Activated T-helper 17 cell treated with anti-CD3 and anti-CD28 coated beads, Interleukin-2, amount 50 U/mL, for 72 hours (primary cell): ENCODE data around the gene TM4SF20. TPM values are rescaled to one million over a fixed set of nuclear protein-coding genes. Genes with fewer than 3 reads are reported as not detected.

Experiments used
- ATAC-seq: fragments of 150-1000 bp; cut with Tn5 transposase; replicated peaks from 2 replicates; pipeline ENCODE4 v1.10.0; 2021; ENCODE audit warnings: mild to moderate bottlenecking, moderate library complexity
- H3K27ac Mint-ChIP-seq: one replicate; pipeline ENCODE4 v1.8.0; 2022; ENCODE audit warnings: mixed read lengths
- H3K27me3 Mint-ChIP-seq: one replicate; pipeline ENCODE4 v1.8.0; 2022; ENCODE audit warnings: mixed read lengths
- H3K36me3 Mint-ChIP-seq: one replicate; pipeline ENCODE4 v1.8.0; 2022; ENCODE audit warnings: low read depth, mild to moderate bottlenecking, mixed read lengths
- H3K4me1 Mint-ChIP-seq: one replicate; pipeline ENCODE4 v1.8.0; 2022; ENCODE audit warnings: mixed read lengths
- H3K4me3 Mint-ChIP-seq: one replicate; pipeline ENCODE4 v1.8.0; 2022; ENCODE audit warnings: mild to moderate bottlenecking, mixed read lengths
- H3K9me3 Mint-ChIP-seq: one replicate; pipeline ENCODE4 v1.8.0; 2022; ENCODE audit warnings: mixed read lengths
- total RNA-seq, 2 donors: library from RNA; stranded (reverse); gene quantifications; one replicate each; pipeline ENCODE4 v1.2.3, GENCODE V29; 2022

Gene TM4SF20
- total RNA-seq, 2 donors from 2014 or later = not detected

DNA sequence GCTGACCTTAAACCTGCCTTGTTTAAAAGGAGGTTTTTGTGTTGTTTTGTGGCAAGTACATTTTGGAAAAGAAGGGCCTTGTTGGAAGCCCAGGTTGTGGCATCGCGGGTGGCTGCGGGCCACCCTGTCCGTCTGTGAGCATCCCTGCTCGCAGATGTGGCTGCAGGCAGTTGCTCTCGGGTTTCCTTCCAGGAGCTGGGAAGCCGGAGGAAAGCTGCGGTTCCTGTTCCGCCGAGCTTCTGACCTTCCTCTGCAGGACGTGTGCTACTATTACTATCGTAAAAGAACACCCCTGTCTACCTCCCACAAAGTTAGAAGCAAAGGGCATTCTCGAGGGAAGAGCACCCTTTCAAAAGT, 53.3 kb downstream of the TM4SF20 start:
- H3K4me1 Mint-ChIP-seq = peaks cover 14% of the 10 kb centered on the region
- no peaks in the 10 kb centered on the region for H3K9me3 Mint-ChIP-seq
- H3K27ac Mint-ChIP-seq = peak overlapping the region; percentile 90
- no peak for ATAC-seq
- peaks cover 28% of the 10 kb centered on the region for H3K36me3 Mint-ChIP-seq
- peaks cover 5% of the 10 kb centered on the region for H3K27me3 Mint-ChIP-seq
- H3K4me3 Mint-ChIP-seq = peak overlapping the region; percentile 94

DNA sequence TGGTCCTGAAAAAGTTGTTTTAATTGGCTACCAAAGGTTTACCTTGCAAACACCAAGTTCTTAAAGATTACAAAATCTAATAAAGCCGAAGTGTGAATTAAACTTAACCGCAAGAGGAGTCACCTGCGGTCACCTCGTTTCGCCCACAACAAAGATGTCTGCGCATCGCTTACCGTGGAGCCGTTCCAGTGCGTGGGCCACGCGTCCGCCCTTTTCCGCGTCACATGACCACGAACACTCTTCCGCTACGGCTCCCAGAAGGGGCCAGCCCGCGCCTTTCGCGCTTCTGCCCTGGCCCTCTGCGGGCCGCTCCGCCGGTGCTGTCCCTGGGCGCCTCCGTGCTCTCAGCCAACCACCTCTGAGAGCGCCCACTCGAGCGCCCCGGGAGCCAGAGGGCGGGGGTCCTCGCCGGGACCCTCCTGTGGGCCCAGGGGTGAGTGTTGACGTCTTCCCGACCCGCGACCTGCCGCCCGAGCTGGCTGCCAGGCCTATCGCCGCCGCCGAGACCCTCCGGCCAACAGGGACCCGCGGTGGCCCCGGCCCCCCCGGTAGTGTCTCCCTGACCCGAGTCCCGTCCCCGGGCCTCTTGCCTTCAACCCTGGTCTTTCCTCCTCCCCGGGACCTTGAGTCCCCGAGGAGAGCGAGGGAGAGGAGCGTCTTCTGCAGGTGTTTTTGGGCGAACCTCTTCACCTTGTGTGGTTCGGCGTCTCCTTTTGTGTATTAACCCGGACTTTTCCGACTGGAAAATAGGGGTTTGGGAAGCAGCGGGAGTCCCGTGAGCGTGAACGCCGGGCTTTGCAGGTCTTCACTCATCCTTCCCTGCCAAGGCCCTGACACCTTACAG, 53.9 kb downstream of the TM4SF20 start, which contains the start of gene MFF:
TSS of gene MFF (plus strand) at position 257 of the 844 bp plus-strand sequence. CDS start 5,415 bp downstream, outside the sequence.
- Mint-ChIP-seq H3K4me1 (peaks cover 14% of the 10 kb centered on the region), H3K27me3 (peaks cover 5% of the 10 kb centered on the region), H3K27ac (peak within 1 kb of the TSS; percentile 90), H3K36me3 (peaks cover 22% of the 10 kb centered on the region), H3K9me3 (no peaks in the 10 kb centered on the region), H3K4me3 (peak within 1 kb of the TSS; percentile 94)
- peak; percentile 99 for ATAC-seq

DNA sequence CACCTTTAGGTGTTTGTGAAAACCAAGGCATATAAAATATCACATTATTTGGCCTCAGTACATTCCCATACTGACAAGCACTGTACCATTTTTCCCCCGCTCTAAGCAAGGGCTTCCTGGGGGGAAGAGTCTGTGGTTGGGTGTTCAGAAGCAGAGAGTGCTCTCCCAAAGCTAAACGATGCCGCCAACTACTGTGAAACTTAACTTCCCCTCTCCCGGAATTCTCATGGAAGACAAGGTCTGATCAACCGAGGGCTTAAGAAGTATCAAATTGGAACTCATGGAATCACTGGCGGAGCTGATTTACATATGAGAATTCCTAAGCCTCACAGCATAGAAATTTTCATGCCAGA, 54.5 kb downstream of the TM4SF20 start:
- no peaks in the 10 kb centered on the region for H3K9me3 Mint-ChIP-seq
- H3K4me3 Mint-ChIP-seq = peak overlapping the region; percentile 94
- H3K36me3 Mint-ChIP-seq = peaks cover 19% of the 10 kb centered on the region

DNA sequence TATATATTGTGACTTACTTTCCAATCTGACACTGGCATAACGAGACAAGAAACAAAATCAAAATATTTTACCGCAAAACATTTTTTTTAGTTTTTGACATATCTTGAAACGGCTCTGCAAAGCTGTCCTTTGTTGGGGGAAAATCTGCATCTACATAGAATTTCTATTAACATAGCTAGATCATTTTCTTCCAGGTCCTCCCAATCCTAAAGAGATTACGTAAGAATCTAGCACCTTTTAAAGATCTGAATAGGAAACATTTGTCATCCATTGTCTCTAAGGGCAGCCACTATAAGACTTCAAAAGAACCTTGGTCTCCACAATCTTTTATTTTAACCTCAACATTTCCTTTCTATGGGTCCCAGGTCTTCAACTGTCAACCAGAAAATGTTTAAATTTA, 55.3 kb downstream of the TM4SF20 start:
- Mint-ChIP-seq H3K27ac (no peak overlapping the region), H3K27me3 (peaks cover 5% of the 10 kb centered on the region), H3K36me3 (peaks cover 11% of the 10 kb centered on the region), H3K9me3 (no peaks in the 10 kb centered on the region), H3K4me1 (peaks cover 14% of the 10 kb centered on the region), H3K4me3 (peak overlapping the region; percentile 94)
- ATAC-seq = no peak

More for the DNA sequence above, 54.5 kb downstream of the TM4SF20 start:
- peak overlapping the region; percentile 90 for H3K27ac Mint-ChIP-seq
- peaks cover 5% of the 10 kb centered on the region for H3K27me3 Mint-ChIP-seq
- ATAC-seq = no peak
- peaks cover 14% of the 10 kb centered on the region for H3K4me1 Mint-ChIP-seq

DNA sequence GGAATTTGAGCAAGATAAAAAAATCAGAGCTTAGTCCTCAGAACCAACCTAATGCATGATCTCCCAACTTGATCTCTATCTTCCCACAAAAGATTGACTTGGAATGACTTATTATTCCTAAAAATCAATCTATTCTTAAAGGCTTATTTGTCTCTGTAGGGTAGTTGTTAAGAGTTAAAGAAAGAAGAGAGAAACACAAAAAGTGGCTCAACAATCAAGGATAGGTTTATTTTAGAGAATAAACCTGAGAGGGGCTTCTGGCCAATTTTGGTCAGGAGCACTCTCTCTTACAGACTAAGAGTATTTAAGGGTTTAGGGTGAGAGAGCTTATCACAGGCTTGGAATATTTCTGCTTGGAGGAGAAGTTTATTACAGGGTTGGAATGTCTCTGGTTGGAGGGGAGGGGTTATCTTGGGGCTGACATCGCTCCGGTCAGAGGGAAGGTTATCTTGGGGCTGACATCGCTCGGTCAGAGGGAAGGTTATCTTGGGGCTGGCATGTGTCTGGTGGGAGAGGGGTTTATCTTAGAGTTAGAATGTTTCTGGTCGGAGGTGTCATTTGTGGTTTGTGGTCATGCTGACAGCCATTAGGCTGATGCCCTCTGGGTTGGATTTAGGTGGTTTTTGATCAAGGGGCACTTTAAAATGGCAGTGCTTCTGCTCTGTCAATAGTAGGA, 56.4 kb downstream of the TM4SF20 start:
- Mint-ChIP-seq H3K27ac (no peak overlapping the region), H3K4me1 (peaks cover 14% of the 10 kb centered on the region), H3K4me3 (no peak overlapping the region), H3K36me3 (peaks cover under 1% of the 10 kb centered on the region), H3K27me3 (peaks cover 5% of the 10 kb centered on the region), H3K9me3 (no peaks in the 10 kb centered on the region)
- ATAC-seq = no peak

DNA sequence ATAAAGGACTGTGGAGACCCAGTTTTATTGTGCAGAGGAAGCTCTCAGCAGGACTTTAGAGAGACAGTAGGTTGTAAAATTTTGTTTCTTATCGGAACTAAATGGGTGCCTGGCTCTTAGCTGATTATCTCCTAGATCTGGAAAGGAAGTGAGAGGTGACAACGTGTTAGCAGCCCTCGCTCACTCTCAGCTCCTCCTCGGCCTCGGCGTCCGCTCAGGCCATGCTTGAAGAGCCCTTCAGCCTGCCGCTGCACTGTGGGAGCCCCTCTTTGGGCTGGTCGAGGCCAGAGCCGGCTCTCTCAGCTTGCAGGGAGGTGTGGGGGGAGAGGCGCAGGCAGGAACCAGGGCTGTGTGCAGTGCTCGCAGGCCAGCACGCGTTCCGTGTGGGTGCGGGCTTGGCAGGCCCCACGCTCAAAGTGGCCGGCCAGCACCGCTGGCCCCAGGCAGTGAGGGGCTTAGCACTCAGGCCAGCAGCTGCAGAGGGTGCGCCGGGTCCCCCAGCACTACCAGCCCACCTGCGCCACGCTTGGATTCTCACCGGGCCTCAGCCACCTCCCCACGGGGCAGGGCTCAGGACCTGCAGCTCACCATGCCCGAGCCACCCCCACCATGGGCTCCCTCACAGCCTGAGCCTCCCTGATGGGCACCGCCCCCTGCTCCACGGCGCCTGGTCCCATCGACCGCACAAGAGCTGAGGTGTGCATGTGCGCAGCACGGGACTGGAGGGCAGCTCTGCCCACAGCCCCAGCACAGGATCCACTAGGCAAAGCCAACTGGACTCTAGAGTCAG, 58.6 kb downstream of the TM4SF20 start:
- Mint-ChIP-seq H3K9me3 (peaks cover 3% of the 10 kb centered on the region), H3K36me3 (no peaks in the 10 kb centered on the region), H3K4me3 (no peak overlapping the region), H3K27ac (no peak overlapping the region), H3K27me3 (peaks cover 9% of the 10 kb centered on the region), H3K4me1 (peaks cover 5% of the 10 kb centered on the region)
- ATAC-seq = no peak

DNA sequence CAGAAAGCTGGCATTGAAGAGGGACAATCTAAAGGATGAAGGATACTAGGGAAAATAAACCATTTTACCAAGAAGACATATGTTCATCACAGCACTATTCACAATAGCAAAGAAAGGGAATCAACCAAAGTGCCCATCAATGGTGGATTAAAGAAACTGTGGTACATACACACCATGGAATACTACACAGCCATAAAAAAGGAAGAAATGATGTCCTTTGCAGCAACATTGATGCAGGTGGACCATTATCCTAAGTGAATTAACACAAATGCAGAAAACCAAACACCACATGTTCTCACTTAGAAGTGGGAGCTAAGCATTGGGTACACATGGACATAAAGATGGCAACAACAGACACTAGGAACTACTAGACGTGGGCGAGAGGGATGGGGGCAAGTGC, 61.3 kb downstream of the TM4SF20 start:
- H3K36me3 Mint-ChIP-seq = no peaks in the 10 kb centered on the region
- peaks cover 8% of the 10 kb centered on the region for H3K27me3 Mint-ChIP-seq
- no peak overlapping the region for H3K27ac Mint-ChIP-seq
- H3K4me3 Mint-ChIP-seq = no peak overlapping the region
- H3K4me1 Mint-ChIP-seq = peaks cover 3% of the 10 kb centered on the region
- peaks cover 3% of the 10 kb centered on the region for H3K9me3 Mint-ChIP-seq
- ATAC-seq = no peak

DNA sequence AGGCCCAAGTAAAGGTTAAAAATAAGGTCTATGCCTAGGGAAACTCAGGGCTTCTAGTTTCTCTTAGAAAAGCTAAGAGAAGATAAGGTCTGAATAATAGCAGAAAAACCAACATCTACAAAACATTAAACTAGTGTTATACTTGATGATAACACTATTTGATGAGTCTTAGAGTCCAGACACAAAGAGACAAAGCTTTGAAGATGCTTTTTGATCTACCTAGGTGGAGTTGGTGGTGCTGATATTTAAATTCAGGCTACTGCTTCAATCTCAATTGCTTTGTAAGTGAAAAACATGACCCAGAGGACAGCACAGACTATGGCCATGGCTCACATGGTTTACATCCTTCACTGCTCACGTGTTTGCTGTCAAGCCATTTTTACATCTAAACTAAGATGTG, 65.8 kb downstream of the TM4SF20 start:
- no peak for ATAC-seq
- H3K4me1 Mint-ChIP-seq = no peaks in the 10 kb centered on the region
- H3K4me3 Mint-ChIP-seq = no peak overlapping the region
- peaks cover 4% of the 10 kb centered on the region for H3K27me3 Mint-ChIP-seq
- peaks cover 3% of the 10 kb centered on the region for H3K9me3 Mint-ChIP-seq
- no peak overlapping the region for H3K27ac Mint-ChIP-seq
- no peaks in the 10 kb centered on the region for H3K36me3 Mint-ChIP-seq

DNA sequence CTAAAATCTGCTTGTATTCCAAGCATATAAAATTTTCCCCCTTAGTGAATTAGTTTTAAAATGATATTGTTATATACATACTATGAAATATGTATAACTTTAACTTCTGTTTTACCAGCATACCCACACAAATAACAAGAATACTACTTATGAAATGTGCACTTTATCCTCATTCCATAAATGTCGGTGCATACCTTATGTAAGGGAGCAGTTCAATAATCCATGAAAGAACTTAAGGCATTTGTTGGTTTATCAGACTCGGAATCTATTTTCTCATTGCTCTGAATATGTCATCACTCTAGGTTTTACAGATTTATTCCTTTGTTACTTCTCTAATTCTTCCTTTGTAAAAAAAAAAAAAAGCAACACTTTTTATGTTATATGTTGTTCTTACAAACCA, 66.5 kb downstream of the TM4SF20 start:
- Mint-ChIP-seq H3K27ac (no peak overlapping the region), H3K36me3 (no peaks in the 10 kb centered on the region), H3K4me3 (no peak overlapping the region), H3K9me3 (peaks cover 3% of the 10 kb centered on the region), H3K27me3 (peaks cover 4% of the 10 kb centered on the region), H3K4me1 (no peaks in the 10 kb centered on the region)
- ATAC-seq = no peak

Other genes with a start within 250 kb of the TM4SF20 start
- under 1 TPM; 0.08 to 0.26 TPM for gene COL4A4, start 215.1 kb downstream of the TM4SF20 start, total RNA-seq
- gene COL4A3, start 214.7 kb downstream of the TM4SF20 start, total RNA-seq = under 1 TPM; 0.35 to 0.42 TPM
- gene MFF, start 54.1 kb downstream of the TM4SF20 start, total RNA-seq = 10 to 100 TPM; 75.9 to 77.9 TPM
- not detected for gene SCYGR1, start 8.6 kb upstream of the TM4SF20 start, total RNA-seq
- 10 to 100 TPM; 68.7 to 79.8 TPM for gene AGFG1, start 92.8 kb upstream of the TM4SF20 start, total RNA-seq
- not detected for gene SCYGR2, start 219.6 kb upstream of the TM4SF20 start, total RNA-seq
- not detected for gene SCYGR3, start 235.5 kb upstream of the TM4SF20 start, total RNA-seq
- not detected for gene SCYGR4, start 238.2 kb upstream of the TM4SF20 start, total RNA-seq